Measurements from ENCODE around the gene ADD2. TPM values are rescaled to one million over a fixed set of nuclear protein-coding genes. Genes with fewer than 3 reads are reported as not detected.

The ADD2 gene
- total and polyA plus RNA-seq, 12 donors: 0.20 to 5.6 (median 1.9) TPM; not detected in 1

GRCh38 chr2:70776266-70776665, 8.3 kb upstream of the ADD2 start:
- no peak for DNase-seq
- Histone ChIP-seq H3K36me3 (replicated peaks in 1 of 2) (no peaks in the 10 kb centered on the region), H3K27ac (no peak overlapping the region), H3K9me3 (replicated peaks in 1 of 3) (no peaks in the 10 kb centered on the region), H3K4me3 (no peak overlapping the region), H3K4me1 (replicated peaks in 1 of 2) (no peaks in the 10 kb centered on the region), H3K27me3 (peaks cover 14% of the 10 kb centered on the region)
- intact Hi-C loops (cut with DNase I): no loop called here
- WGBS, 4 donors: 73 to 88% (median 85%) methylated on average over 3 of the region's 3 CpGs
- TF ChIP-seq POLR2A (IDR thresholded peaks at IDR 0.05): no peak
- TF ChIP-seq CTCF (IDR thresholded peaks at IDR 0.05): no peak

GRCh38 chr2:70775141-70775540, 7.1 kb upstream of the ADD2 start:
- TF ChIP-seq POLR2A (IDR thresholded peaks at IDR 0.05) (no peak), CTCF (IDR thresholded peaks at IDR 0.05) (no peak)
- intact Hi-C loops (cut with DNase I): no loop called here
- peaks cover 15% of the 10 kb centered on the region for H3K27me3 ChIP-seq
- DNase-seq: no peak
- H3K4me3 ChIP-seq: no peak overlapping the region
- H3K36me3 ChIP-seq (replicated peaks in 1 of 2): no peaks in the 10 kb centered on the region
- no peaks in the 10 kb centered on the region for H3K4me1 ChIP-seq (replicated peaks in 1 of 2)
- no peak overlapping the region for H3K27ac ChIP-seq
- 45 to 59% (median 53%) methylated on average over 2 of the region's 2 CpGs for WGBS, 4 donors
- no peaks in the 10 kb centered on the region for H3K9me3 ChIP-seq (replicated peaks in 1 of 3)

GRCh38 chr2:70772486-70773155, 4.6 kb upstream of the ADD2 start:
- intact Hi-C loops (cut with DNase I): no loop called here
- Histone ChIP-seq H3K9me3 (replicated peaks in 1 of 3) (no peaks in the 10 kb centered on the region), H3K27ac (no peak overlapping the region), H3K36me3 (replicated peaks in 1 of 2) (no peaks in the 10 kb centered on the region), H3K4me3 (no peak overlapping the region), H3K4me1 (replicated peaks in 1 of 2) (peaks cover 2 to 3% of the 10 kb centered on the region in 2 donors), H3K27me3 (peaks cover 24% of the 10 kb centered on the region)
- DNase-seq: no peak
- TF ChIP-seq CTCF (IDR thresholded peaks at IDR 0.05) (no peak), POLR2A (IDR thresholded peaks at IDR 0.05) (no peak)
- 41 to 84% (median 78%) methylated on average over 2 of the region's 2 CpGs for WGBS, 4 donors

GRCh38 chr2:70771446-70771845, 3.4 kb upstream of the ADD2 start:
- Histone ChIP-seq H3K4me1 (replicated peaks in 1 of 2) (peaks cover 9 to 15% of the 10 kb centered on the region in 2 donors), H3K9me3 (replicated peaks in 1 of 3) (no peaks in the 10 kb centered on the region), H3K27me3 (peaks cover 32% of the 10 kb centered on the region), H3K4me3 (no peak overlapping the region), H3K36me3 (replicated peaks in 1 of 2) (no peaks in the 10 kb centered on the region), H3K27ac (no peak overlapping the region)
- TF ChIP-seq POLR2A (IDR thresholded peaks at IDR 0.05): no peak
- TF ChIP-seq CTCF (IDR thresholded peaks at IDR 0.05): no peak
- DNase-seq: no peak
- intact Hi-C loops (cut with DNase I): no loop called here
- 70 to 95% (median 91%) methylated on average over 2 of the region's 2 CpGs for WGBS, 4 donors

Data from adrenal gland (tissue), 12 donors.